ENCODE results near the gene ETV1.

DNA sequence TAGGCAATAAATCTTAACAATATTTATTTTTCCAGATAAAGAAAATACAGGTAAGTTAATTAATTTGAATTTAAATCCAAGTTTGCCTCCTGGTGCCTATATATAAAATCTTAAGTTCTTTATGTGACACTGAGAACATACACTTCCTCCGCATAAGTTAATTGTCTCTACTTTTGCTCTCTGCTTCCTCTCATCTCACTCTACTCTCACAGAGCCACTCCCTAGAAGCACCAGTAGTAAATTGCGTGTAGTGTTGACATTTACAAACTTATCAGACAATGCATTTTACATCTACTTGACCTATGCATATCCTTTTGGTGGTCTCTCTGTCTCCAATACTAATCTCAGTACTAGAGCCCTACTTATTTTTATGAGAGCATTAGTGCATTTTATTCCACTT lies 144.5 kb downstream of the ETV1 start:
- TF ChIP-seq, protein P1, sequence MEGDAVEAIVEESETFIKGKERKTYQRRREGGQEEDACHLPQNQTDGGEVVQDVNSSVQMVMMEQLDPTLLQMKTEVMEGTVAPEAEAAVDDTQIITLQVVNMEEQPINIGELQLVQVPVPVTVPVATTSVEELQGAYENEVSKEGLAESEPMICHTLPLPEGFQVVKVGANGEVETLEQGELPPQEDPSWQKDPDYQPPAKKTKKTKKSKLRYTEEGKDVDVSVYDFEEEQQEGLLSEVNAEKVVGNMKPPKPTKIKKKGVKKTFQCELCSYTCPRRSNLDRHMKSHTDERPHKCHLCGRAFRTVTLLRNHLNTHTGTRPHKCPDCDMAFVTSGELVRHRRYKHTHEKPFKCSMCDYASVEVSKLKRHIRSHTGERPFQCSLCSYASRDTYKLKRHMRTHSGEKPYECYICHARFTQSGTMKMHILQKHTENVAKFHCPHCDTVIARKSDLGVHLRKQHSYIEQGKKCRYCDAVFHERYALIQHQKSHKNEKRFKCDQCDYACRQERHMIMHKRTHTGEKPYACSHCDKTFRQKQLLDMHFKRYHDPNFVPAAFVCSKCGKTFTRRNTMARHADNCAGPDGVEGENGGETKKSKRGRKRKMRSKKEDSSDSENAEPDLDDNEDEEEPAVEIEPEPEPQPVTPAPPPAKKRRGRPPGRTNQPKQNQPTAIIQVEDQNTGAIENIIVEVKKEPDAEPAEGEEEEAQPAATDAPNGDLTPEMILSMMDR (IDR thresholded peaks at IDR 0.05 in 4 of 5, conservative IDR thresholded peaks at IDR 0.05 in 1 of 5): no peak
- TF ChIP-seq POLR2A (IDR thresholded peaks at IDR 0.05): no peak

Data from gastrocnemius medialis (tissue), 4 donors.